NT2/D1 (cell line): ENCODE data around the gene TAGLN3.

Source experiments
- SUZ12 ChIP-seq: IDR thresholded peaks from 2 replicates; pipeline ENCODE4 v1.6.1; 2011; ENCODE audit not compliant: insufficient read length, insufficient read depth; ENCODE audit errors: extremely low read depth
- YY1 ChIP-seq: IDR thresholded peaks from 2 replicates; pipeline ENCODE4 v1.6.1; 2011; ENCODE audit not compliant: insufficient read length, insufficient read depth
- ZNF274 ChIP-seq: IDR thresholded peaks from 2 replicates; pipeline ENCODE4 v1.6.1; 2011; ENCODE audit warnings: mild to moderate bottlenecking, low read depth, low read length

DNA sequence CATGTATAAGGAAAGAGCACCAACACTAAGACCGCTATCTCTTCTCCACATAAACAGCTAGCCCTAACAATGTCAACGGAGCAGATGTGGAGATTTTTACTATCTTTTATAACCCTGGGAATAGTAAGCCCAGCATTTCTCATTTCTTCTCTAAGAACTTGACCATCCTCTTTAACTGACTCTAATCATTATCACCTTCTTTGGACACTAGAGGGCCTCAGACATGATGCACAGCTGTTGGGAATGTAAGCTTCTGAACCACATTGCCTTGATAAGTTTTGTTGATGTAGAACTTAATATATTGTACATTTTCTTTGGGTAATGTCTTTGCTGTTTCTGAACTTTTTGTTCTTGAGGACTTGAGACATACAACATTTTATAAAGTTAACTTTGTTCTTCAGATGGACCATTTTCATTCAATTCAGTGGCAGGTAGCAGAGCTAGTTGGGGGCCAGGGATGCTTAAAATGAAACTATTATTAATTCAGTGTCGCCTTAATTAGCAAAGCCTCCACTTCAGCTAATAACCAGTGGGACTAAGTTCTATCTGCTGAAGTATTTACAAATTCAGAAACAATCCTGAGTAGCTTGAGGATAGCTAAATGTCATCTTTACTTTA, 9.6 kb upstream of the TAGLN3 start:
- TF ChIP-seq ZNF274 (no peak), YY1 (no peak), SUZ12 (no peak)
